ENCODE data around the gene OR6T1. TPM values are rescaled to one million over a fixed set of nuclear protein-coding genes. Genes with fewer than 3 reads are reported as not detected.

OR6T1 gene
- total RNA-seq, 6 donors from 2014 or later: not detected

DNA sequence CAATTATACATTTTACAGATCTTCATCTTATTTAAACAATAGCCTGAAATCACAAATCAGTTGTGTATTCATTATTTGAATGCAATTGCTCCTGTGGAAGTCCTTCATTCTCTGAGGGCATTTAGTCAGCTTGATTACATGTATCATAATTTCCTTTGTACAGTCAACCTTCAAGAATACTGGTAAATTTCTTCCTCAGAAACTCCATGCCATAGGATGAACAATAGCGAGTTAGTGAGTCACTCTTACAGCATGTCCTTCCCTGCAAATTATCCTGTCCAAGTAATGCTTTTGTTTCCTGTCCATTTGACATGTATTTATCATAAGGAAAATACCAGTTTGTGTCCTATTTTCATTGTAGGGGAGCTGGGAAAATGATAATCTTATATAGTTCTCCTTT lies 30.2 kb upstream of the OR6T1 start:
- TF ChIP-seq CTCF (IDR thresholded peaks at IDR 0.05) (no peak), POLR2AphosphoS5 (IDR thresholded peaks at IDR 0.05) (no peak), EP300 (IDR thresholded peaks at IDR 0.05) (no peak), POLR2A (IDR thresholded peaks at IDR 0.05) (no peak)
- ATAC-seq (ENCODE audit: low FRiP score in 2 of 2) (no peak), DNase-seq (no peak)
- Histone ChIP-seq H3K36me3 (no peaks in the 10 kb centered on the region), H3K9me3 (no peaks in the 10 kb centered on the region), H3K4me3 (no peak overlapping the region), H3K4me1 (no peaks in the 10 kb centered on the region), H3K27ac (no peak overlapping the region), H3K27me3 (no peaks in the 10 kb centered on the region)
- 57 to 68% methylated on average over 1 of the region's 1 CpG for WGBS, 2 donors

GRCh38 chr11:123956752-123957151 lies 13.1 kb upstream of the OR6T1 start:
- DNase-seq: no peak
- no peak for ATAC-seq (ENCODE audit: low FRiP score in 2 of 2)
- Histone ChIP-seq H3K36me3 (no peaks in the 10 kb centered on the region), H3K27me3 (no peaks in the 10 kb centered on the region), H3K9me3 (peaks cover 0 to 3% (median 0%) of the 10 kb centered on the region in 4 donors), H3K27ac (no peak overlapping the region), H3K4me3 (no peak overlapping the region), H3K4me1 (no peaks in the 10 kb centered on the region)
- TF ChIP-seq POLR2A (IDR thresholded peaks at IDR 0.05): no peak

- Histone ChIP-seq H3K36me3 (no peaks in the 10 kb centered on the region), H3K27me3 (no peaks in the 10 kb centered on the region), H3K4me3 (no peak overlapping the region), H3K9me3 (no peaks in the 10 kb centered on the region), H3K27ac (no peak overlapping the region), H3K4me1 (no peaks in the 10 kb centered on the region)
- no peak for ATAC-seq (ENCODE audit: low FRiP score in 2 of 2)
- TF ChIP-seq EP300 (IDR thresholded peaks at IDR 0.05) (no peak), POLR2A (IDR thresholded peaks at IDR 0.05) (no peak), POLR2AphosphoS5 (IDR thresholded peaks at IDR 0.05) (no peak), CTCF (IDR thresholded peaks at IDR 0.05) (no peak)
- no peak for DNase-seq
- 30 to 52% methylated on average over 1 of the region's 1 CpG for WGBS, 2 donors
These were observed 1.5 kb upstream of the OR6T1 start for GRCh38 chr11:123945132-123945531.

DNA sequence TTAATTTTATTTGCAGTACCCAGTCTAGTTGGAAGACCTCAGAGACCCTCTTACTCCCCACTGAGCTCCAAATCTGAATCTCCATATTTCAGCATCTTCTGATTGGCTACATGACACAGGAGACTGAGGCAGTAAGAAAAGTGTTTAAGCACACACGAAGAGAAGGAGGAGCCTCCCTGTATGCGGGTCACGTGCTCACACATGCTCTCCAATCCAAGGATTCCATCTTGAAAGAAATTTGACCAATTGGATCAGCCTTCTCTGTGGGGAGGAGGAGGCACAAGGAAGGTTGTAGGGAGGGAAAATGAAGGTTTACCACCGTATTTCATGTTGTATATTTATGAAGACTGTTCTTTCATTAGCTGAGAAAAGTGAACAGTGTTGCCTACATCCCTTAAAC lies 1.2 kb downstream of the OR6T1 start:
- H3K27me3 ChIP-seq: no peaks in the 10 kb centered on the region
- 84 to 95% methylated on average over 4 of the region's 4 CpGs for WGBS, 2 donors
- H3K36me3 ChIP-seq: no peaks in the 10 kb centered on the region

GRCh38 chr11:123939317-123939716 lies 4.3 kb downstream of the OR6T1 start, which contains the start of gene OR4D5:
TSS of gene OR4D5 (plus strand) at chr11:123939617. CDS start at chr11:123939617, 0 bp downstream.
- no peaks in the 10 kb centered on the region for H3K4me1 ChIP-seq
- WGBS, 2 donors: 86 to 88% methylated on average over 1 of the region's 1 CpG

More for the DNA sequence above, 1.2 kb downstream of the OR6T1 start:
- ATAC-seq (ENCODE audit: low FRiP score in 2 of 2) (no peak), DNase-seq (no peak)
- Histone ChIP-seq H3K9me3 (no peaks in the 10 kb centered on the region), H3K27ac (no peak overlapping the region), H3K4me3 (no peak overlapping the region), H3K4me1 (no peaks in the 10 kb centered on the region)
- TF ChIP-seq POLR2A (IDR thresholded peaks at IDR 0.05): no peak
- no peak for TF ChIP-seq CTCF (IDR thresholded peaks at IDR 0.05)
- no peak for TF ChIP-seq POLR2AphosphoS5 (IDR thresholded peaks at IDR 0.05)
- TF ChIP-seq EP300 (IDR thresholded peaks at IDR 0.05): no peak

DNA sequence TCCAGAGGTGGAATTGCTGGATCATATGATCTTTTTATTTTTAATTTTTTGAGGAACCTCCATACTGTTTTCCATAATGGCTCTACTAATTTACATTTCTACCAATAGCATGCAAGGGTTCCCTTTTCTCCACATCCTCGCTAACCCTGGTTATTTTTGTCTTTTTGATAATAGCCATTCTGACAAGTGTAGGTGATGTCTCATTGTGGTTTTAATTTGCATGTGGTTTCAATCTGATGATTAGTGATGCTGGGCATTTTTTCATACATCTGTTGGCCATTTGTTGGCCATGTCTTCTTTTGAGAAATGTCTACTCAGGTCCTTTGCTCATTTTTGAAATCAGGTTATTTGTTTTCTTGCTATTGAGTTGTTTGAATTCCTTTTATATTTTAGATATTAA lies 19.6 kb downstream of the OR6T1 start:
- ATAC-seq (ENCODE audit: low FRiP score in 2 of 2): no peak
- Histone ChIP-seq H3K9me3 (no peaks in the 10 kb centered on the region), H3K4me3 (no peak overlapping the region), H3K27me3 (no peaks in the 10 kb centered on the region), H3K36me3 (no peaks in the 10 kb centered on the region), H3K4me1 (no peaks in the 10 kb centered on the region), H3K27ac (no peak overlapping the region)
- DNase-seq: no peak
- 71 to 92% methylated on average over 1 of the region's 1 CpG for WGBS, 2 donors
- no peak for TF ChIP-seq POLR2A (IDR thresholded peaks at IDR 0.05)
- no peak for TF ChIP-seq CTCF (IDR thresholded peaks at IDR 0.05)
- no peak for TF ChIP-seq EP300 (IDR thresholded peaks at IDR 0.05)
- TF ChIP-seq POLR2AphosphoS5 (IDR thresholded peaks at IDR 0.05): no peak

More at GRCh38 chr11:123939317-123939716, 4.3 kb downstream of the OR6T1 start, which contains the start of gene OR4D5:
- DNase-seq (no peak), ATAC-seq (ENCODE audit: low FRiP score in 2 of 2) (no peak)
- no peak within 1 kb of the TSS for H3K4me3 ChIP-seq
- no peaks in the 10 kb centered on the region for H3K36me3 ChIP-seq
- no peak within 1 kb of the TSS for H3K27ac ChIP-seq
- no peaks in the 10 kb centered on the region for H3K9me3 ChIP-seq
- no peaks in the 10 kb centered on the region for H3K27me3 ChIP-seq
- TF ChIP-seq POLR2A (IDR thresholded peaks at IDR 0.05) (no peak), POLR2AphosphoS5 (IDR thresholded peaks at IDR 0.05) (no peak), EP300 (IDR thresholded peaks at IDR 0.05) (no peak)
